ENCODE data around the gene RARRES2. TPM values are rescaled to one million over a fixed set of nuclear protein-coding genes. Genes with fewer than 3 reads are reported as not detected.

RARRES2 gene
- total RNA-seq, 4 donors from 2014 or later, result 12.8 to 23.4 (median 16.5) TPM

- peaks cover 19% of the 10 kb centered on the region for H3K36me3 ChIP-seq
- DNase-seq (ENCODE audit: low spot score in 2 of 2), result no peak
- 84% methylated on average over 16 of the region's 18 CpGs for WGBS
- H3K4me3 ChIP-seq, result no peak overlapping the region
- TF ChIP-seq POLR2AphosphoS5 (IDR thresholded peaks at IDR 0.05), result no peak
- TF ChIP-seq CTCF (IDR thresholded peaks at IDR 0.05), result no peak
- TF ChIP-seq POLR2A (IDR thresholded peaks at IDR 0.05), result no peak
- TF ChIP-seq EP300 (IDR thresholded peaks at IDR 0.05), result no peak
- H3K27ac ChIP-seq, result no peak overlapping the region
- no peaks in the 10 kb centered on the region for H3K27me3 ChIP-seq
- H3K4me1 ChIP-seq, result peaks cover 7% of the 10 kb centered on the region
- no peaks in the 10 kb centered on the region for H3K9me3 ChIP-seq
Observed at GRCh38 chr7:150332852-150333635, 8.4 kb downstream of the RARRES2 start.

- WGBS, result 96% methylated on average over 5 of the region's 19 CpGs
- H3K4me1 ChIP-seq, result no peaks in the 10 kb centered on the region
- no peak for DNase-seq (ENCODE audit: low spot score in 2 of 2)
- H3K36me3 ChIP-seq, result peaks cover 19% of the 10 kb centered on the region
- no peaks in the 10 kb centered on the region for H3K9me3 ChIP-seq
- H3K27me3 ChIP-seq, result no peaks in the 10 kb centered on the region
- no peak overlapping the region for H3K27ac ChIP-seq
- TF ChIP-seq POLR2AphosphoS5 (IDR thresholded peaks at IDR 0.05) (no peak), CTCF (IDR thresholded peaks at IDR 0.05) (no peak), EP300 (IDR thresholded peaks at IDR 0.05) (no peak), POLR2A (IDR thresholded peaks at IDR 0.05) (no peak)
- H3K4me3 ChIP-seq, result no peak overlapping the region
Observed at GRCh38 chr7:150330211-150330885, 11.1 kb downstream of the RARRES2 start.

- Histone ChIP-seq H3K27me3 (no peaks in the 10 kb centered on the region), H3K4me3 (no peak overlapping the region), H3K36me3 (peaks cover 19% of the 10 kb centered on the region), H3K9me3 (no peaks in the 10 kb centered on the region), H3K4me1 (peaks cover 5% of the 10 kb centered on the region), H3K27ac (no peak overlapping the region)
- DNase-seq (ENCODE audit: low spot score in 2 of 2), result no peak
- 83% methylated on average over 15 of the region's 22 CpGs for WGBS
- TF ChIP-seq EP300 (IDR thresholded peaks at IDR 0.05) (no peak), POLR2AphosphoS5 (IDR thresholded peaks at IDR 0.05) (no peak), CTCF (IDR thresholded peaks at IDR 0.05) (no peak), POLR2A (IDR thresholded peaks at IDR 0.05) (no peak)
Observed at GRCh38 chr7:150329331-150330120, 11.9 kb downstream of the RARRES2 start.

- no peaks in the 10 kb centered on the region for H3K9me3 ChIP-seq
- H3K4me3 ChIP-seq, result no peak overlapping the region
- H3K27me3 ChIP-seq, result no peaks in the 10 kb centered on the region
- no peak overlapping the region for H3K27ac ChIP-seq
- 94% methylated on average over 3 of the region's 3 CpGs for WGBS
- peaks cover 19% of the 10 kb centered on the region for H3K36me3 ChIP-seq
- peaks cover 24% of the 10 kb centered on the region for H3K4me1 ChIP-seq
- DNase-seq (ENCODE audit: low spot score in 2 of 2), result no peak
- TF ChIP-seq POLR2AphosphoS5 (IDR thresholded peaks at IDR 0.05), result no peak
Observed at GRCh38 chr7:150327308-150327707, 14.1 kb downstream of the RARRES2 start.

GRCh38 chr7:150326657-150327268, 14.7 kb downstream of the RARRES2 start:
- no peaks in the 10 kb centered on the region for H3K27me3 ChIP-seq
- DNase-seq (ENCODE audit: low spot score in 2 of 2), result no peak
- peaks cover 19% of the 10 kb centered on the region for H3K36me3 ChIP-seq
- no peak overlapping the region for H3K4me3 ChIP-seq
- 92% methylated on average over 4 of the region's 4 CpGs for WGBS
- peaks cover 24% of the 10 kb centered on the region for H3K4me1 ChIP-seq
- no peak overlapping the region for H3K27ac ChIP-seq
- no peak for TF ChIP-seq POLR2AphosphoS5 (IDR thresholded peaks at IDR 0.05)
- TF ChIP-seq CTCF (IDR thresholded peaks at IDR 0.05), result no peak
- no peak for TF ChIP-seq POLR2A (IDR thresholded peaks at IDR 0.05)
- TF ChIP-seq EP300 (IDR thresholded peaks at IDR 0.05), result no peak
- no peaks in the 10 kb centered on the region for H3K9me3 ChIP-seq

Measured in suprapubic skin (tissue), 4 donors.